H1 (cell line): ENCODE data around the gene IFT81. TPM values are rescaled to one million over a fixed set of nuclear protein-coding genes. Genes with fewer than 3 reads are reported as not detected.

Source experiments
- CTCF ChIA-PET: fragments of 300-600 bp; sonication (Branson Sonifier 250); formaldehyde crosslinking; loops from one replicate; lab custom pipeline; 2021; ENCODE audit not compliant: partially characterized antibody; lab: Charles Lee
- POLR2A ChIA-PET: fragments of 300-600 bp; sonication (Branson Sonifier 250); formaldehyde crosslinking; loops from one replicate; lab custom pipeline; 2021; ENCODE audit warnings: inconsistent platforms; ENCODE audit not compliant: partially characterized antibody; lab: Charles Lee
- DNase-seq, 2 experiments: peaks; one replicate each; pipeline versions ENCODE4 v3.0.0 to v3.0.0-alpha.2; 2010 to 2022; ENCODE audit warnings: low spot score in 2 of 2, low read depth in 1 of 2, mixed read lengths in 1 of 2
- FAIRE-seq: peaks from 2 replicates; lab custom pipeline; 2011; peaks lifted over from hg19 to GRCh38; lab: Jason Lieb, UNC
- H2AFZ ChIP-seq: 2 replicates; pipeline ENCODE4 v1.8.1; 2012; ENCODE audit warnings: low read length, inconsistent platforms
- H2AK5ac ChIP-seq: 2 replicates; pipeline ENCODE4 v1.6.1; 2013; ENCODE audit warnings: low read depth, low read length
- H2BK120ac ChIP-seq: replicated peaks from 2 replicates; pipeline ENCODE3; 2013; ENCODE audit warnings: low read depth, low read length, inconsistent platforms
- H2BK12ac ChIP-seq: 2 replicates; pipeline ENCODE4 v1.6.1; 2013; ENCODE audit warnings: low read depth, low read length
- H2BK15ac ChIP-seq: 2 replicates; pipeline ENCODE4 v1.6.1; 2013; ENCODE audit warnings: low read length
- H2BK20ac ChIP-seq: 2 replicates; pipeline ENCODE4 v1.6.1; 2013; ENCODE audit warnings: low read length
- H2BK5ac ChIP-seq: 2 replicates; pipeline ENCODE4 v1.6.1; 2013; ENCODE audit warnings: low read depth, low read length
- H3K14ac ChIP-seq: 2 replicates; pipeline ENCODE4 v1.6.1; 2013; ENCODE audit warnings: inconsistent platforms; ENCODE audit not compliant: insufficient read length
- H3K18ac ChIP-seq: 2 replicates; pipeline ENCODE4 v1.6.1; 2013; ENCODE audit warnings: low read length; ENCODE audit errors: extremely low read depth
- H3K23ac ChIP-seq: 2 replicates; pipeline ENCODE4 v1.6.1; 2013; ENCODE audit warnings: inconsistent platforms; ENCODE audit not compliant: insufficient read length
- H3K23me2 ChIP-seq: 2 replicates; pipeline ENCODE4 v1.6.1; 2013; ENCODE audit warnings: low read depth, low read length
- H3K27ac ChIP-seq: 2 replicates; pipeline ENCODE4 v1.6.1; 2011; ENCODE audit warnings: low read depth, low read length, inconsistent platforms
- H3K27me3 ChIP-seq, 4 experiments: replicated peaks in 1 of 4; 1 replicate in 1 of 4; 2 replicates in 3 of 4; pipeline versions ENCODE4 v1.6.1 to v1.8.1; 2011 to 2013; ENCODE audit warnings: low read length in 3 of 4, mild to moderate bottlenecking in 3 of 4, inconsistent platforms in 2 of 4, mixed read lengths in 2 of 4, moderate library complexity in 1 of 4; ENCODE audit not compliant: control insufficient read depth in 3 of 4, insufficient read depth in 3 of 4; ENCODE audit errors: extremely low read depth in 1 of 4
- H3K36me3 ChIP-seq, 4 experiments: 2 replicates each; pipeline versions ENCODE4 v1.6.1 to v1.8.1; 2011 to 2013; ENCODE audit warnings: mild to moderate bottlenecking in 4 of 4, low read length in 3 of 4, moderate library complexity in 2 of 4, control low read depth in 1 of 4, inconsistent platforms in 1 of 4; ENCODE audit not compliant: insufficient read depth in 4 of 4, control insufficient read depth in 2 of 4
- H3K4ac ChIP-seq: replicated peaks from 2 replicates; pipeline ENCODE3; 2013; ENCODE audit warnings: low read length, low read depth, mixed read lengths, inconsistent platforms; ENCODE audit not compliant: insufficient read length
- H3K4me1 ChIP-seq, 4 experiments: replicated peaks in 1 of 4; 1 replicate in 1 of 4; 2 replicates in 3 of 4; pipeline versions ENCODE4 v1.6.1 to v1.8.1; 2011 to 2013; ENCODE audit warnings: low read length in 3 of 4, inconsistent platforms in 2 of 4, mixed read lengths in 1 of 4; ENCODE audit not compliant: insufficient read depth in 4 of 4, control insufficient read depth in 3 of 4
- H3K4me2 ChIP-seq, 2 experiments: 2 replicates each; pipeline versions ENCODE4 v1.6.1 to v1.8.1; 2011 to 2013; ENCODE audit warnings: low read depth in 2 of 2, low read length in 2 of 2, control low read depth in 1 of 2, inconsistent platforms in 1 of 2, mild to moderate bottlenecking in 1 of 2; ENCODE audit not compliant: insufficient read depth in 1 of 2
- H3K4me3 ChIP-seq, 4 experiments: fragments of 200-600, 300-600 bp in 1 of 4; sonication (generic), shearing (Covaris generic), sonication (Bioruptor Twin) in 1 of 4; 2 replicates each; pipeline versions ENCODE4 v1.5.1 to v1.8.1; 2011 to 2016; ENCODE audit warnings: low read length in 4 of 4, low read depth in 3 of 4, control low read depth in 2 of 4, inconsistent platforms in 2 of 4, mild to moderate bottlenecking in 2 of 4, mixed read lengths in 1 of 4, moderate library complexity in 1 of 4; ENCODE audit not compliant: insufficient read depth in 2 of 4; ENCODE audit errors: extremely low read depth in 1 of 4
- H3K56ac ChIP-seq: replicated peaks from 2 replicates; pipeline ENCODE3; 2013; ENCODE audit warnings: low read depth, mild to moderate bottlenecking, mixed read lengths, low read length, inconsistent platforms; ENCODE audit not compliant: insufficient read length
- H3K79me1 ChIP-seq: 2 replicates; pipeline ENCODE4 v1.6.1; 2013; ENCODE audit warnings: low read depth, low read length, control low read depth
- H3K79me2 ChIP-seq, 2 experiments: 2 replicates each; pipeline versions ENCODE4 v1.6.1 to v1.8.1; 2012 to 2013; ENCODE audit warnings: low read length in 2 of 2, mild to moderate bottlenecking in 2 of 2, inconsistent platforms in 1 of 2; ENCODE audit not compliant: insufficient read depth in 2 of 2, control insufficient read depth in 1 of 2
- H3K9ac ChIP-seq, 4 experiments: replicated peaks in 1 of 4; 1 replicate in 1 of 4; 2 replicates in 3 of 4; pipeline versions ENCODE4 v1.6.1 to v1.8.1; 2011 to 2013; ENCODE audit warnings: low read depth in 3 of 4, low read length in 3 of 4, control low read depth in 2 of 4, mild to moderate bottlenecking in 2 of 4, moderate library complexity in 2 of 4, inconsistent platforms in 1 of 4; ENCODE audit errors: extremely low read depth in 1 of 4
- H3K9me3 ChIP-seq, 2 experiments: 2 replicates each; pipeline versions ENCODE4 v1.6.1 to v1.8.1; 2012 to 2013; ENCODE audit warnings: mild to moderate bottlenecking in 2 of 2, moderate library complexity in 2 of 2, control low read depth in 1 of 2, inconsistent platforms in 1 of 2, low read depth in 1 of 2, low read length in 1 of 2, mixed read lengths in 1 of 2; ENCODE audit not compliant: insufficient read depth in 2 of 2
- H4K20me1 ChIP-seq, 2 experiments: replicated peaks in 1 of 2; 2 replicates each; pipeline versions ENCODE3 to v1.8.1; 2011 to 2013; ENCODE audit warnings: inconsistent platforms in 2 of 2, low read length in 2 of 2, mild to moderate bottlenecking in 1 of 2; ENCODE audit not compliant: insufficient read depth in 2 of 2, control insufficient read depth in 1 of 2
- H4K5ac ChIP-seq: 2 replicates; pipeline ENCODE4 v1.6.1; 2013; ENCODE audit warnings: low read length, low read depth, mixed read lengths, inconsistent platforms; ENCODE audit not compliant: insufficient read length
- H4K8ac ChIP-seq: 2 replicates; pipeline ENCODE4 v1.8.0; 2013; ENCODE audit warnings: mild to moderate bottlenecking, moderate library complexity, low read length, inconsistent platforms; ENCODE audit not compliant: insufficient read depth; ENCODE audit errors: extremely low read depth
- H4K91ac ChIP-seq: replicated peaks from 2 replicates; pipeline ENCODE3; 2013; ENCODE audit warnings: low read length, mixed read lengths, inconsistent platforms; ENCODE audit not compliant: insufficient read length
- BACH1 ChIP-seq: IDR thresholded peaks from 2 replicates; pipeline ENCODE4 v1.6.1; 2012; ENCODE audit warnings: low read length, improper control_type of control experiment
- BRCA1 ChIP-seq: IDR thresholded peaks from 2 replicates; pipeline ENCODE4 v1.6.1; 2012; ENCODE audit warnings: low read depth, low read length, improper control_type of control experiment
- CHD1 ChIP-seq: IDR thresholded peaks from 2 replicates; pipeline ENCODE4 v1.6.1; 2012; ENCODE audit warnings: low read depth, low read length, improper control_type of control experiment
- CTBP2 ChIP-seq: IDR thresholded peaks from 2 replicates; pipeline ENCODE4 v1.7.0; 2011; ENCODE audit warnings: borderline replicate concordance, mild to moderate bottlenecking, moderate library complexity, mixed read lengths, low read length; ENCODE audit not compliant: insufficient read depth, insufficient read length
- EP300 ChIP-seq, 2 experiments: IDR thresholded peaks; 1 replicate in 1 of 2; 2 replicates in 1 of 2; pipeline ENCODE4 v1.6.1; 2011 to 2012; ENCODE audit warnings: low read depth in 2 of 2, low read length in 2 of 2, mild to moderate bottlenecking in 2 of 2, borderline replicate concordance in 1 of 2, inconsistent platforms in 1 of 2, moderate library complexity in 1 of 2
- GTF2F1 ChIP-seq: IDR thresholded peaks from 2 replicates; pipeline ENCODE4 v1.6.1; 2012; ENCODE audit warnings: low read depth, low read length, improper control_type of control experiment, borderline replicate concordance
- RFX5 ChIP-seq: IDR thresholded peaks from 2 replicates; pipeline ENCODE4 v1.6.1; 2011; ENCODE audit warnings: low read depth, low read length, improper control_type of control experiment, borderline replicate concordance
- SIN3A ChIP-seq, 2 experiments: IDR thresholded peaks in 1 of 2; conservative IDR thresholded peaks in 1 of 2; 2 replicates each; pipeline ENCODE4 v1.6.1; 2011 to 2012; ENCODE audit warnings: low read length in 2 of 2, improper control_type of control experiment in 1 of 2, low read depth in 1 of 2, mild to moderate bottlenecking in 1 of 2
- SP1 ChIP-seq: IDR thresholded peaks from 2 replicates; pipeline ENCODE4 v1.6.1; 2011; ENCODE audit warnings: low read depth, low read length
- SP2 ChIP-seq: IDR thresholded peaks from 2 replicates; pipeline ENCODE4 v1.6.1; 2012; ENCODE audit warnings: mild to moderate bottlenecking, low read length, inconsistent platforms
- TAF1 ChIP-seq: IDR thresholded peaks from 2 replicates; pipeline ENCODE4 v1.6.1; 2011; ENCODE audit warnings: mild to moderate bottlenecking, low read depth, low read length
- TCF12 ChIP-seq: IDR thresholded peaks from 2 replicates; pipeline ENCODE4 v1.6.1; 2011; ENCODE audit warnings: low read depth, mild to moderate bottlenecking, low read length
- TEAD4 ChIP-seq: IDR thresholded peaks from 2 replicates; pipeline ENCODE4 v1.6.1; 2012; ENCODE audit warnings: low read depth, low read length, inconsistent platforms, mixed read lengths
- WGBS, 2 experiments: shearing (Covaris generic) in 1 of 2; methylation state at CpG; one replicate each; pipeline versions ENCODE4 v1.1.6 to v1.1.7; 2013 to 2015; ENCODE audit warnings: low lambda C conversion rate in 2 of 2, mixed read lengths in 2 of 2, inconsistent platforms in 1 of 2, low coverage in 1 of 2, missing lambda C conversion rate in 1 of 2; ENCODE audit not compliant: insufficient replicate concordance in 2 of 2, insufficient coverage in 1 of 2, insufficient read length in 1 of 2; ENCODE audit errors: extremely low coverage in 1 of 2, missing lambda C conversion rate in 1 of 2; 5-methylcytosine and 5-hydroxymethylcytosine counted together
- polyA plus RNA-seq, 7 experiments: library from polyadenylated mRNA; depleted of rRNA in 3 of 7; stranded (reverse) in 5 of 7; unstranded in 2 of 7; fragments of >200 nt in 5 of 7; fragments of 200-250 nt in 2 of 7; gene quantifications; 1 replicate in 5 of 7; 2 replicates in 1 of 7; 4 replicates in 1 of 7; pipeline versions ENCODE4 v1.2.1 to v1.2.3, GENCODE V29; 2011 to 2013; ENCODE audit warnings: missing spikeins in 2 of 7, mixed read lengths in 2 of 7
- total RNA-seq: library from RNA; stranded (reverse); fragmentation: NEBNext Ultra II Directional; extraction: Animal tissue kit (Norgen Biotek cat#: 25700); gene quantifications from 2 replicates; pipeline ENCODE4 v1.2.1, GENCODE V29; 2021

Gene IFT81
- total and polyA plus RNA-seq, 2 of the 8 experiments (the other 6 are each of a cell fraction or from before 2014, with no cell fraction given): 4.1 to 14.5 TPM

DNA sequence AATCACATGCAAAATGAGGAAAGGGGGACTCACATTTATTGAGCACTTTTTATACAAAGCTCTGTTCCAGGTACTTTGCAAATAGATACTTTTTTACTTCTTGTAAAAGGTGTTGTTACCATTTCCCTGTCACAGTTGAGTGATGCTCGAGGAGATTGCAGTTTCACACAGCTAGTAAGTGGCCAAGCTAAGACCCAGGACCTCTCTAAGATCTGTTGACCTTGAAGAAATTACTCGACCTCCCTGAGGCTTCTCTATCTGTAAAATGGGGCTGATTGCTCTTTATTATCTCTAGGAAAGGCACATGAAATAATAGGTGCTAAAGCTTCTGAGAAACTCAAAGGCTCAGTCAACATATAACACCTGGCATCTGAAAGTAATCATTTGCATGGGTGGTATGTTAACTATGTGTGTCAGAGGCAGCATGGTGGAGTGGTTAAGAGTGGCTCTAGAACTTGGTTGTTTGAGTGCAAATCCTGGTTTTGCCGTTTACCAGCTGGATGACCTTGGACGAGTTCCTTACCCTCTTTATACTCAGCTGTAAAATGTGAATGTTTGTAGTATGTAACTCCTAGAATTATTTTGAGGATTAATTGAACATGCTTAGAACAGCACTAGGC lies 41.5 kb downstream of the IFT81 start:
- Histone ChIP-seq H4K5ac (no peak overlapping the region), H2BK120ac (no peak overlapping the region), H4K20me1 (no peaks in the 10 kb centered on the region), H3K23me2 (peaks cover 2% of the 10 kb centered on the region; the same call in 1 of the 2 replicates), H3K79me1 (no peaks in the 10 kb centered on the region), H2BK12ac (no peak overlapping the region), H3K23ac (no peak overlapping the region), H2AK5ac (no peak overlapping the region), H3K56ac (no peak overlapping the region), H3K14ac (no peak overlapping the region), H2BK15ac (no peak overlapping the region), H4K8ac (no peak overlapping the region), H3K4me1 (peaks cover 0 to 6% (median 0%) of the 10 kb centered on the region in 4 experiments; a peak in 2 of 7 replicates), H3K79me2 (no peaks in the 10 kb centered on the region), H3K27me3 (no peaks in the 10 kb centered on the region), H2BK20ac (no peak overlapping the region), H3K4me3 (no peak overlapping the region), H4K91ac (no peak overlapping the region), H3K9ac (no peak overlapping the region), H3K4ac (no peak overlapping the region), H3K36me3 (peaks cover 0 to 6% (median 0%) of the 10 kb centered on the region in 4 experiments; a peak in 2 of 8 replicates), H3K9me3 (no peaks in the 10 kb centered on the region), H3K4me2 (no peak overlapping the region), H2BK5ac (no peak overlapping the region), H3K27ac (no peak overlapping the region), H3K18ac (no peak overlapping the region), H2AFZ (no peak overlapping the region)
- FAIRE-seq: peak; percentile 42
- 82% methylated on average over 4 of the region's 4 CpGs; no CpG with 5 or more reads in 1 of the 2 experiments for WGBS, 2 experiments
- ChIA-PET POLR2A (interaction anchor here (0.5 to 1.4 kb wide), 4 partner anchors 10 to 123 kb away, joined by 3 to 6 read pairs (median 3); no protein-coding TSS in a partner anchor), CTCF (interaction anchor here (0.8 to 1.0 kb wide), 2 partner anchors 63 to 64 kb away, joined by 3 read pairs; no protein-coding TSS in a partner anchor)
- no peak for DNase-seq
- TF ChIP-seq CTBP2 (no peak), EP300 (IDR thresholded peaks at IDR 0.05; ENCODE audit: borderline replicate concordance in 1 of 2, low read depth in 2 of 2, low read length in 2 of 2) (0 out of 3 replicates have a peak, but pooled peaks of 1 of the 2 experiments have one; percentile 30), CHD1 (no peak), TEAD4 (peak; percentile 82), TCF12 (peak; percentile 91), GTF2F1 (no peak), SIN3A (conservative IDR thresholded peaks at IDR 0.05 in 1 of 2, IDR thresholded peaks at IDR 0.05 in 1 of 2; ENCODE audit: low read depth in 1 of 2, low read length in 2 of 2) (no peak), SP1 (peak; percentile 48; the same call in 1 of the 2 replicates), RFX5 (no peak), TAF1 (no peak), BRCA1 (no peak), SP2 (no peak), BACH1 (no peak)
